BE2C (cell line): Measurements from ENCODE around the gene EMC9.

Source experiments
- DNase-seq: peaks from one replicate; pipeline ENCODE4 v3.0.0-alpha.2; 2020
- H3K27me3 ChIP-seq: fragments of 250-450 bp; sonication (Bioruptor Pico); 2 replicates; pipeline ENCODE4 v1.5.1; 2020; ENCODE audit warnings: mild to moderate bottlenecking
- H3K36me3 ChIP-seq: fragments of 250-450 bp; sonication (Bioruptor Pico); 2 replicates; pipeline ENCODE4 v1.5.1; 2020; ENCODE audit warnings: mild to moderate bottlenecking
- H3K4me1 ChIP-seq: fragments of 250-450 bp; sonication (Bioruptor Pico); 2 replicates; pipeline ENCODE4 v1.5.1; 2020
- H3K4me3 ChIP-seq: 2 replicates; pipeline ENCODE4 v1.5.1; 2011; ENCODE audit warnings: low read depth, low read length
- H3K9me3 ChIP-seq: fragments of 250-450 bp; sonication (Bioruptor Pico); 2 replicates; pipeline ENCODE4 v1.5.1; 2020
- TF ChIP-seq, protein P1 (sequence below): IDR thresholded peaks from 2 replicates; pipeline ENCODE4 v1.5.1; 2012; ENCODE audit warnings: mild to moderate bottlenecking, low read depth, low read length

EMC9 gene

GRCh38 chr14:24187539-24187915 lies 46.1 kb upstream of the EMC9 start:
- no peaks in the 10 kb centered on the region for H3K9me3 ChIP-seq
- peak overlapping the region; percentile 94 for H3K4me3 ChIP-seq
- peaks cover 53% of the 10 kb centered on the region for H3K36me3 ChIP-seq
- no peaks in the 10 kb centered on the region for H3K27me3 ChIP-seq
- H3K4me1 ChIP-seq = no peaks in the 10 kb centered on the region
- TF ChIP-seq, protein P1, sequence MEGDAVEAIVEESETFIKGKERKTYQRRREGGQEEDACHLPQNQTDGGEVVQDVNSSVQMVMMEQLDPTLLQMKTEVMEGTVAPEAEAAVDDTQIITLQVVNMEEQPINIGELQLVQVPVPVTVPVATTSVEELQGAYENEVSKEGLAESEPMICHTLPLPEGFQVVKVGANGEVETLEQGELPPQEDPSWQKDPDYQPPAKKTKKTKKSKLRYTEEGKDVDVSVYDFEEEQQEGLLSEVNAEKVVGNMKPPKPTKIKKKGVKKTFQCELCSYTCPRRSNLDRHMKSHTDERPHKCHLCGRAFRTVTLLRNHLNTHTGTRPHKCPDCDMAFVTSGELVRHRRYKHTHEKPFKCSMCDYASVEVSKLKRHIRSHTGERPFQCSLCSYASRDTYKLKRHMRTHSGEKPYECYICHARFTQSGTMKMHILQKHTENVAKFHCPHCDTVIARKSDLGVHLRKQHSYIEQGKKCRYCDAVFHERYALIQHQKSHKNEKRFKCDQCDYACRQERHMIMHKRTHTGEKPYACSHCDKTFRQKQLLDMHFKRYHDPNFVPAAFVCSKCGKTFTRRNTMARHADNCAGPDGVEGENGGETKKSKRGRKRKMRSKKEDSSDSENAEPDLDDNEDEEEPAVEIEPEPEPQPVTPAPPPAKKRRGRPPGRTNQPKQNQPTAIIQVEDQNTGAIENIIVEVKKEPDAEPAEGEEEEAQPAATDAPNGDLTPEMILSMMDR = no peak
- DNase-seq = no peak

DNA sequence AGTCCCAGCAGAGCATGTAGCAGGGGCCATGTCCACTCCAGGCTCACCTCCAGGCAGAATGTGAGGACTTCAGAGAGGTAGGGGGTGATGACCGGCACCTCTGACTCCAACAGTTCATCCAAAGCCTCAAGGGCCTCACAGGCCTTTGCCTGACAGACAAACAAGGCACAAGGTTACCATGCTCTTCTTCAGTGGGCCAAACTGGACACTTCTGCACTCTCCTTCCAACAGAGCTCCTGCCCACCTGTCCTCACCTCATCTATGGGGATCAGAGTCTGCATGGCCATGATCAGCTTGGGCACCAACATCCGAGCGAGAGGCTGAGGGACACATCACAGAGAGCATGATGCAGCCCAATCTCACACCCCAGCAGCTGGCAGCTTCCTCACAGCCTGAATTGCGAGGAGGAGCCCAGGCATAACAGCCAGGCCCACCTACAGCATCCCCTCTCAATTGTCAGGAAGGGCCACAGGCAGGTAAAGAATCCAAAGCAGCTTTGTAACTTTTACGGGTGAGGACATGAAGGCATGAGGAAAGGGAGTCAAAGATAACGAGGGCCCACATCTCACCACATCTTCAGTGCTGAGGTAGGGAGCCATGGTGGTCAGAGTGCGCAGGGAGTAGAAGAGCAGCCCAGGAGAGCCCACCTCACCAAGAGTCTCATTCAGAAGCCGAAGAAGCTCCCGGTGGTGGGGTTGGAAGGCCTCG lies 45.6 kb upstream of the EMC9 start:
- Histone ChIP-seq H3K27me3 (no peaks in the 10 kb centered on the region), H3K36me3 (peaks cover 53% of the 10 kb centered on the region), H3K4me3 (peak overlapping the region; percentile 94), H3K9me3 (no peaks in the 10 kb centered on the region), H3K4me1 (no peaks in the 10 kb centered on the region)
- no peak for DNase-seq
- TF ChIP-seq, protein P1 = no peak

- Histone ChIP-seq H3K27me3 (no peaks in the 10 kb centered on the region), H3K9me3 (no peaks in the 10 kb centered on the region), H3K4me1 (no peaks in the 10 kb centered on the region), H3K36me3 (peaks cover 64% of the 10 kb centered on the region), H3K4me3 (no peak overlapping the region)
- DNase-seq = no peak
- TF ChIP-seq, protein P1 = no peak
Observed at GRCh38 chr14:24185741-24186140, 44.4 kb upstream of the EMC9 start.

DNA sequence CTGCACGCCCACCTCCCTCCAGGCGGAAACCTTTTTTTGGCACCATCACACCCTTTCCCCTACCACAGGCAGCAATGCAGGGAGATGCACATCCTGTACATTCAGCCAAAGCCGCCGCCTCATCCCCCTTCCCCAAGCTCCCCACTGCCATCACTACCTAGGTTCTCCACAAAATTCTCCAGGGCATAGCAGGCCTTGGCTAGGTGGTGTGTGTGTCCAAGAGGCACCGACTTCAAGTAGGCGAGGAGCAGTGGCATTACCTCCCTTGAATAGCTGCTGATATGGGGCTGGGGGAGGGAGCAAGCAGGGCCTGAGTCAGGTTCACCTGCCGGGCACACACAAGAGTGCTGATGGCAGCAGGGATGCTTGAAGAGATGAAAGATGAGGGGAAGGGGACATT lies 43.6 kb upstream of the EMC9 start:
- H3K9me3 ChIP-seq = no peaks in the 10 kb centered on the region
- H3K27me3 ChIP-seq = no peaks in the 10 kb centered on the region
- no peak overlapping the region for H3K4me3 ChIP-seq
- peaks cover 72% of the 10 kb centered on the region for H3K36me3 ChIP-seq
- no peak for DNase-seq
- no peaks in the 10 kb centered on the region for H3K4me1 ChIP-seq
- TF ChIP-seq, protein P1 = no peak

GRCh38 chr14:24184104-24184970 lies 42.9 kb upstream of the EMC9 start:
- Histone ChIP-seq H3K4me1 (no peaks in the 10 kb centered on the region), H3K36me3 (peaks cover 78% of the 10 kb centered on the region), H3K4me3 (no peak overlapping the region), H3K9me3 (no peaks in the 10 kb centered on the region), H3K27me3 (no peaks in the 10 kb centered on the region)
- no peak for DNase-seq
- TF ChIP-seq, protein P1 = no peak

DNA sequence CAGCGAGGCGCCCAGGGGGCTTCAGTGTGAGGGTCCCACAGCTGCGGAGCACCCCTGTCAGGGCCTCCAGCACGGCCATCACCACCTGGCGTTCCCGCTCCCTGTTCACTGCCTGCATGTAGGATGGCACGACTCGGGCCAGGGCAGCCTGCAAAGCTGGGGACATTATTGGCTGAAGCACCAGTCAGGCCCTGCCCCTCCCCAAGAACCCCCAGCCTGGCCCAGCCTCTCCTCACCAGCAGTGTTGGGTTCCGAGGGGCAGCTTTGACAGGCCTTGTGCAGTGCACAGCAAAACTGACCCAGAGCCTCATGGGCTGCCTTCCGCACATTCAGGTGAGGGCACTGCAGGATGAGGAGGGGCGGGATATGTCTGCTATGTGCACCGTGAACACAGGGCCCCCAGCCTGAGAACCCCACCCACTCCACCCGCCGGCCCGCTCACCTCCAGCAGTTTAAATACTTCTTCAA lies 41.7 kb upstream of the EMC9 start:
- no peaks in the 10 kb centered on the region for H3K27me3 ChIP-seq
- H3K9me3 ChIP-seq = no peaks in the 10 kb centered on the region
- H3K4me1 ChIP-seq = no peaks in the 10 kb centered on the region
- no peak overlapping the region for H3K4me3 ChIP-seq
- H3K36me3 ChIP-seq = peaks cover 90% of the 10 kb centered on the region
- DNase-seq = no peak
- TF ChIP-seq, protein P1 = no peak
